HCEC 1CT (cell line): ENCODE data around the gene WDR82.

Experiments
- DNase-seq: peaks from one replicate; pipeline ENCODE4 v3.0.0-alpha.2; 2017

WDR82 gene

DNA sequence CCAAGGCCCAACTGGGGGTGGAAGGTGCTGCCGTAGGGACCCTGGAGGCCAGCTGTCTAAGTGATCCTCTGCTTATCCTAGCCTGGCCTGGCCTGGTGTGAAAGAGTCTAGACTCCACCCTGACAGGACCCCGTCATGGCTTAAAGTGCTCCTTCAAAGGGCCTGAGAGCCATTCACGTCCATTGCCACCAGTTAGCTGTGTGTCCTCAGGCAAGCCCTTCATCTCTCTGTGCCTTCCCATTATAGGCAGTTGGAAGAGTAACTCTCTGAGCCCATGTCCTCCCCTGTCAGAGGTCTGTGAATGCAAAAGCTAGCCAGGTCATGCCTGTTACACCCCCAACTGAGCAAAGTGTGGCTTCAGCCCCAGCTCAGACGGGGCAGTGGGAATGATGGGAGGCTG is 28.5 kb upstream of the WDR82 start:
- no peak for DNase-seq

DNA sequence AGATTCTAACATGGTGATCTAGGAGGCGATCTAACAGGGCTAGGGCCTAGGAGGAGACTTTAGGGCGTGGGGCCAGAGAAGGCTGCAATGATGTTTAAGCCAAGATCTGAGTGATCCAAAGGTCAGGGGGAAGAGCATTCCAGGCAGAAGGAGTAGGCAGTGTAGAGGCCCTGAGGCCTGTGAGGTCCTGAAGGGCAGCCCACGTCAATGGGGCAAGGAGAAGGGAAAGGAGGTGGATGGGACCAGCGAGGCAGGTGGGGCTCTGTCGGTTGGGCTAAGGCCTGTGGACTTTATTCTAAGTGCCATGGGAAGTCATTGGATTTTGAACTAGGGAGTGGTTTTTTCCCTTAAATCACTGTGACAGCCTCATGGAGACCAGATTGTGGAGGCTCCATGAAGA is 27.5 kb upstream of the WDR82 start:
- DNase-seq: no peak

DNA sequence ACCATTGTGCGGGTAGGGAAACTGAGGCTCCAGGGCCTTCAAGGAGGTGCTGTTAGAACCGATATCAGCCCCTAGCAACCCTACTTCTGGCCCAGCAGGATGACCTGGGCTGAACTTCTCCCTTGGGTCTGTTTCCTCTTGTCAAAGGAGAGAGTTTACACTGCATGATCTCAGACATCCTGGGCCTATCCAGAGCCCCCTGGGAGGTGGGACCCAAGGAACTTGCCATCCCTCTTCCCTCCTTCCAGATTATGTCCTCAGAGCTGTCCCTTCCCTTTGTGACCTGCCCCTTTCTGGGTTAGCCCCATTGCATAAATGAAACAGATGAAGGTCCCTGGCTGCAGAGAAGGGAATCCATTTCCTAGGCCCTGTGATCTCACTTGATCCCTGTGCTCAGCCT is 25.4 kb upstream of the WDR82 start:
- no peak for DNase-seq

DNA sequence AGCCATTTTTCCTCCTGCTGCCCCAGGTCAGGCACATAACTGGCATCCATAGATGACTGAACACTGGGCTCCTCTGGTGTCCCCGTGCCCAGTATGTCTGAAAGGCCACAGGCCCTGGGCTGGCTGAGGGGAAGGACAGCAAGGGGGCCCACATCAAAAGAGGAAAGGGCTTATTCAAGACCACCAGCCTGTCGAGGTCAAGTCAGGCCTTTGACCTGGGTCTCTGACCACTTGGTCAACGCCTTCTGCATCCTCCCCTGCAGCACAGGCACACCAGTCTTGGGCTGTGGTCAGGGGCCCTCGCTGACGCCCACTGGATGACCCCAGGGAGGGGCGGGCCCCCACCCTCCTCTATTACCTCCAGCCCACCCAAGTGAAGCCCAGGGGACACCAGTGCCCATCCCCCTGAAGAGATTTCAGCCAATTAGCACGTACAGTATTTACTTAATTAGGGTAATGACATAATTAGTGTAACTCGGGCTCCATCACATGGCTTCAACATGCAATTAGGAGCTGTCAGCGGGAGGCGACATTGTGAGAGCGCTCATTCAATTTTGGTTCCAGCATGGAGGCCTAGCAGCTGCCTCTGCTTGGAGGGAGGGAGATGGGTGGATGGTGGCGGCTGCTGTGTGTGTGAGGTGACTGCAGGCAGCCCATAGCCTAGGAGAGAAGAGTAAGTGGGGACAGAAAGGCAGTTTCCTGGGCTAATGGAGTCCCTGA is 24.1 kb upstream of the WDR82 start:
- no peak for DNase-seq

DNA sequence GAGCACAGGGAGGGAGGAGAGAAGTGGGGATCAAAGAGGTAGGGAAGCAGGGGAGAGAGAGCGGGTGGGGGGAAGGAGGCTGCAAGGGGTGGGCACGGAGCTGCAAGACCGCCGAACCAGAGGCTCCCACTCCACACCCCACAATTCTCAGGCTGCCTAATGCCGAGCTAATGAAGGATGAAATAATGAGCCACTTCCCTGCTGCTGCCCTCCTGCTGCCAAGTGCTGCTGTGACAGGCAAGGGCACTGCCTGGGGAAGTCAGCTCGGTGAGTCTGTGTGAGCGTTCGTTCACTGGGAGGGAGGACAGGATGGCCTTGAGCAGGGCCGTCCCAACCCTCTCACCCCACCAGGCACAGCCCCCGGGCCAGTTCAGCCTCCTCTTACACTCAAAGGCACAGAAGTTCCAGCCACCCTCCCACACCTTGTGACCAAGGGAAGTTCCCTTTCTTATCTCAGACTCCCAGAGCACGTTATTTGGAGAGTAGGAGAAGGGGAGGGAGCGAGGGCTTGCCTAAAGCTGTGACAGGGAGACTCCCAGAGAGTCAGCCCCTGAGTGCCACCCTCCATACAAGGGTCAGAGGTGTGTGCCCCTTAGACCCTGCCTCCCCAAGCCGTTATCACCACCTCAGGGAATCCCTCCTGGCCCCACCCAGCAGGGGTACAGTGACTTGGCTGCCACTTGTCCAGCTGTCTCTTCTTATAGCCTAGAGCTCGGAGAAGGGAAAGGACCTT is 21.6 kb upstream of the WDR82 start:
- no peak for DNase-seq

DNA sequence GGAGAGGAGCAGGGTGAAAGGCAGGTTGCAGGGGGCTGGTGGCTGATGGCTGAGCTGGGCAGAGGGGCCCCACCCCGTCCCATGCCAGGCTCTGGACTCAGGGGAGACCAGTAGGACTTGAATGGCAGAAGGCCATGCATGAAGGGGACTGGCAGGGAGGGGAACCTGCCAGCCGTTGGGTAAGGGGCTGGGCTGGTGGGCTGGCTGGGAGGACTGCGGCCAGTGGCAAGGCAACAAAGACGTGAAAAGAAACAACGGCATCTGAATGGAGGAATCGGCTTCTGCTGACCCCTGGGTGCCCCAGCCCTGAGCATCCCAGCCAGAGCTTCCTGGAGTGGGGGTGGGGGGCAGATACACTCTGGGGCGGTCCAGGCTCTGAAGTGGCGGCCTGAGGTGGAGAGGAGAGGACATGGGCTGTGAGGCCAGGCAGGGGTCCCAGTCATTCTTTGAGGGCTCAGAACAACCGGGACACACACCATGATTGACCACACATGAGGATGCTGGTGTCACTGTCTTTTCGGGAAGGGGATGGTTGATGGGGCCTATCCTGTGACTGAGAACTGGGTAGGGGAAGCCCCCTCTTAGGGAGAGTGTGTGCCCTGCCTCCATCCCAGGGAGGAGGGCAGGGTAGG is 20.9 kb upstream of the WDR82 start:
- DNase-seq: no peak

DNA sequence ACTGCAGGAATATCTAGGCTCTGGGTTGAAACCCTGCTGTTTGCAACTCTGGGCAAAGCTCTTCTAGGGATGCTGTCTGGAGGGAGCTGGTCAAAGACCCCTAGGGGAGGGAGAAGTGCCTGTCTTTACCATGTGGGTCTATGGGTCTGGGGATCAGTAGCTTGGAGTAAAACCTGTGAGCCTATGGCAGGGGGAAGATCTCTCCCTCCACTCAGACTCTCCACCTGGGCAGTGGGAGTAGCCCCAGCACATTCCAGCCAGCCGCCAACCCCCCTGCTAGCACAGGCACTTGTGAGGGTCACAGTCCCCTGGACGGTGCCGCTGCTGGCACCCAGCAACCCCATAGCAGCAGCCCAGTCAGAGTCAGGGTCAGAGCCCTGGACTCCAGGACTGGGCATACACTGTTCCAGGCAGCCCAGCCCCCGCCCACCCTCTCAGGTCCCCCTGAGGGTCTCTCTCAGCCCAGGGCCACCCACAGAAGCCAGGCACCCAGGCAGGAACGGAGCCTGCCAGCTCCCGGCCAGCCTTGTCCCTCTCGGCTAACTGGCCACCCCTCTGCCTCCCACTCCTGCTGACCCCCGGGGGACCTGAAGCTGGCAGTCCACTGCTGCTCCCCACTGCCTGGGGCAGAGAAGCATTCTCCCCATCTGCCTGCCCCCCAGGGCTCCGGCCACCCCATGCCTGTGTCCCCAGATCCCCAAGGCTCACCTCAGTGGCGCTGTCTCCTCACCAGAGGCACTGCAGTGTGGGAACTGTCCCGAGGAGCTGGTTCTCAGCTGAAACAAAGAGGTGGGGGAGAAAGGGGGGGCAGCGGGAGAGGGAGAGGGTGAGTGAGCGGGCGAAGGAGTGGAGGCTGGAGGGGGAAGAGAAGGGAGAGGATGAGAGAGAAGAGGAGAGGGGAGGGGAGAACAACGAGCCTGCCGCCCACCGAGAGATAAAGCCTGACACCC is 20.0 kb upstream of the WDR82 start:
- no peak for DNase-seq

DNA sequence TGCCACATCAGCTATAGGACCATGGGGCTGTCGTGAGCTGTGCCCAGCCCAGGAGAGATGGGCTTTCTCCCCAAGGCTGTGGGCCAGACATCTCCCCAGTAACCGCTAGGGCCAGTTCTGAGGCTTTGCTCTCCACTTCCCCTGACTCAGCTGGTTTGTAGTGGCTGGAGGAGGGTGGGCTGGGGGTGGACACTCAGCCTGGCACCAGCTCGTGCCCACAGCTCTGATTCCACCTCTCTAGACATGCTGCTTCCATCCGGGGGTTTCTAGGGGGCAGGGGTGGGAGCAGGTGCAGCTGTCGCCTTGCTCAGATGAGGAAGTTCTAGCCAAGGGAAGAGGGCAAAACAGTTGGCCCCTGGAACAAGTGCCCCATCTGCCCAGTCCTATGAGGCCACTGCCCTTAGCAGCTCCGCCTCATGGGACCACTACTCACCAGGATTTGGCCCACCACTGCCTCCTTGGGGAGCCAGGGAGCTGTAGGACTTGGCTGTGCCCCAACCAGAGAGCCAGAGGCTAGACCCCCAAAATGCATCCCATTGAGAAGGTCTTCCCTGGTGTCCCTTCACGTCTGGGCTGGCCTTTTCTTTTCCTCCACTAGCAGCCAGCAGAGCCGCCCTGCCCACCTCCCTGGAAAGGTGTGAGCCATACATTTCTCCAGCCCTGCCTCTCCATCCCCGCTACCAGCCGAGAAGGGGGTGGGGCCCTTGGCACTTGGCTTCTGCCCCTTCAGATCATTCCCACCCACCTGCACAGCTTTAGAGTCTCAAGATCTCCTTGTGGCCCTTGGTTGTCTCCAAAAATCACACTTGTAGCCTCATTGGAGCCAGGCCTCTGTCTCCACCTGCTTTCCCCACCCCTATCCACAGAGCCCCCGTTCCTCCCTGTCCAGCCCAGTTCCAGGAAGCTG is 19.0 kb upstream of the WDR82 start:
- no peak for DNase-seq

DNA sequence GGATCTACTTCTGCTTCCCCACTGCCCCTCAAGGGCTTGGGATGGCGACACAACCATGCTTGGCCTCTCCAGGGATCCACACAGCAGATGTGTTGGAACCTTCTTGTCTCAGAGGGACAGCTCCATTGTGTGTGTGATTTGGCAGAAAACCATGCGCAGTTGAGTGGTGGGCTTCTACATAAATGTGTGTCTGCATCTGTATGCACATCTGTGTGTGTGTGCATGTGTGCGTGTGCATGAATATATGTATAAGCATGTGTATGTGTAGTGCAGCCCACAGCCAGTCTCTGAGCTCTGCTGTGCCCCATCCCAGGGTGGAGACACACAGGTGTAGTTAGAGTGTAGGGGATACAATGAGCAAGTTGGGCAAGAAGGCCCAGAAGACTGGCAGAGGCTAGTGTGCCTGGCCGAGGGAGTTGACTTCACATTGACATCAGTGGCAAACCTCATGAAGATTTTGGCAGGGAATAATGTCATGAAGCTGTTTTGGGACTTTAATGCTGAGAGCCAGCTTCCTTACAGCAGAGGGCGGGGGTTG is 17.3 kb upstream of the WDR82 start:
- no peak for DNase-seq

DNA sequence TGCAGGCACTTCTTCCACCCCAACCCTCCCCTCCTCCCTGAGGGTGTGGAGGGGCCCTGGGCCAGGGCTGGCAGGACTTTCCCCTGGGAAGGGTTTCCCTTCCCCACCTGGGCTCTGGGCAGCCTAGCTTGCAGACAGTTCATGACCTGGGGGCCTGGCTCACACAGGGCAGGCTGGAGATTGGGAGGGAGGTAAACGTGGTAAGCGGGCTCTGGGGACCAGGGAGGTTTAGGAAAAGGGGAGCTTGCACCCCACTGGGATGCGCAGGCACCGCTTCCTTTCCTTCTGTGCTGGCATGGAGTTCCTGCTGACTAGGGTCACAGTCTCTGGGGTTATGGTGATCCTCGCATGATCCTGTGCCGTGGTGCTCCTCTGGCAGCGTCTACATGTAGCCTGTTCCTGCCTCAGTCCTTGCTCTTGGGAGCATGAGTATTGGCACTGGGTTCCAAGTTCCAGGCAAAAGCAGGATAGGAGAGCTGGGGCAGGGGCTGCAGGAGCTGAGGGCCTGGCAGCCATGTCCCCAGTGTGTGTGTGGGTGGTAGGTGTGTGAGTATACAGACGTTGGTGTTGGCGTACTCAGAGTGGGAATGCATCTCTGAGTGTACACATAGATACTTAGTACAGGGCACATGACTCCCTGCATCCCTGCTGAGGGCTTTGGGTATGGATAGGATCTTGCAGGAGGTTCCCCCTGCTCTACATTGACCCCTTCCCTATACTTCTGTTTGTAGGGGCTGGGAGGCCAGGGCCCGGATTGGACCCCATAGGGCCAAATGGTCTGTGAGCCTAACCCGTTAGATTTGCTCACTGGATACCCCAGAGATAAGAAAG is 16.1 kb upstream of the WDR82 start:
- DNase-seq: no peak

DNA sequence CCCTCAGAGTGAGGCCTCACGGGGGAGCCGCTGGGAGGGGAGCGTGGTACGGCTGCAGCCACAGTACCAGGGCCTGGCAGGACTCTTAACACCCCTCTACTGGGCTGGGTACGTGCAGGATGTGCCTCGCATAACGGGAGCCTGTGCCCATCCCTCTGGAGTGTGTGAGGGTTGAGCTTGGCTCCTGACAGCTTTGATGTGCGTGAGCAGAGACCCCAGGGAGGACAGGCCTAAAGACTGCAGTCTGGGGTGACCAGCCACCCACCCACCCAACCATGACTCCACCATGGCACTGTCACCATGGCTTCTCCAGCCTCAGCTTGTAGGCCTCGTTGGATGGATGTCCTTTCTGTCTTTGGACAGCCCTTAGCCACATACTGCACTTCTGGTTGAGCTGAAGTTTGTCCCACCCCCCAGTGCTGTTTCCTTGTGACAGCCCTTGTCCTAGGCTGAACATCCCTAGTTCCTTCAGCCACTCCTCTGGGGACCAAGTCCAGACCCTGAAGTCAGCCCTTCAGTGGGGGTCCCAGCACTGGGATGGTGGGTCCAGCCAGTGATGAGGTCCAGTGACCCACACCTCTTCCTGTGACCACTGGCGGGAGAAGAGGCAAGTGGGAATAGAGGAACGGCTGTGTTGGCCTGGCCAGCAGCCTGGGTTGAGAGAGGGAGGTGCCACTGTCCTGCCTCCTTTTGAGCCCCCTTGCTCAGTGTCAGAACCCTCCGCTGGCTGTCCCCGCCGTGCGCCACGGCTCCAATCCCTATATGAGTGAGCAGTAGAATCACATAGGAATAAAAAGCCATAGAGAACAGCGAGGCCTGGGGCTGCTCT is 15.3 kb upstream of the WDR82 start:
- no peak for DNase-seq

DNA sequence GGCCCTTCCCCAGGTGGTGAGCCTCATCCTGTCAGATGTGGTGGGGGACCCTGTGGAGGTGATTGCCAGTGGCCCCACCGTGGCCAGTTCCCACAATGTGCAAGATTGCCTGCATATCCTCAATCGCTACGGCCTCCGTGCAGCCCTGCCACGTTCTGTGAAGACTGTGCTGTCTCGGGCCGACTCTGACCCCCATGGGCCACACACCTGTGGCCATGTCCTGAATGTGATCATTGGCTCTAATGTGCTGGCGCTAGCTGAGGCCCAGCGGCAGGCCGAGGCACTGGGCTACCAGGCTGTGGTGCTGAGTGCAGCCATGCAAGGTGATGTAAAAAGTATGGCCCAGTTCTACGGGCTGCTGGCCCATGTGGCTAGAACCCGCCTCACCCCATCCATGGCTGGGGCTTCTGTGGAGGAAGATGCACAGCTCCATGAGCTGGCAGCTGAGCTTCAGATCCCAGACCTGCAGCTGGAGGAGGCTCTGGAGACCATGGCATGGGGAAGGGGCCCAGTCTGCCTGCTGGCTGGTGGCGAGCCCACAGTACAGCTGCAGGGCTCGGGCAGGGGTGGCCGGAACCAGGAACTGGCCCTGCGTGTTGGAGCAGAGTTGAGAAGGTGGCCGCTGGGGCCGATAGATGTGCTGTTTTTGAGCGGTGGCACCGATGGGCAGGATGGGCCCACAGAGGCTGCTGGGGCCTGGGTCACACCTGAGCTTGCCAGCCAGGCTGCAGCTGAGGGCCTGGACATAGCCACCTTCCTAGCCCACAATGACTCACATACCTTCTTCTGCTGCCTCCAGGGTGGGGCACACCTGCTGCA is 14.0 kb upstream of the WDR82 start:
- DNase-seq: no peak

DNA sequence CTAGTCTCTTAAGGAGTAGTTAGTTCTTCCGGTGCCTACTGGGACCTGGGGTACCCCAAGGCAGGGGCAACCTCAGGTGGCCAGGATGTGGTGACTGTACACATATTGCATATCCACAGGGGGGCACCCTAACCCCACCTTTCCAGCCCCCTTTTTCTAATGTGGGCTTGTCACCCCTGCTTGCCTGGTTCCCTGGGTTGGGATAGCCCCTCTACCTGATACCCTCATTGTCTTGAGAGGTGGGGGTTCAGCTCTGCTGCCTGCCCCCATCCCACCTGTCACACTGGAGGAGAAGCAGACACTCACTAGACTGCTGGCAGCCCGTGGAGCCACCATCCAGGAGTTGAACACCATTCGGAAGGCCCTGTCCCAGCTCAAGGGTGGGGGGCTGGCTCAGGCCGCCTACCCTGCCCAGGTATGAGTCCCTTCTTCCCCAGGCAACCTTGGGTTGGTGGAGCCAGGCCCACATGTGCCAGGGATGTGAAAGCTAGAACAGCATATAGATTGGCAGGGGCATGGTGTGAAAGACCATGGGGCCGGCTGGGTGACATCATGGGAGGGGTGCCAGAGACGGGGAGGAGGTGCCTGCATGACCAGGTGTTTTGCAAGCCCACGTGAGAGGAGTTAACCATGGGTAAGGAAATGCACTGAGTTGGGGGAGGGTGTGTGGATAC is 13.2 kb upstream of the WDR82 start:
- DNase-seq: no peak

DNA sequence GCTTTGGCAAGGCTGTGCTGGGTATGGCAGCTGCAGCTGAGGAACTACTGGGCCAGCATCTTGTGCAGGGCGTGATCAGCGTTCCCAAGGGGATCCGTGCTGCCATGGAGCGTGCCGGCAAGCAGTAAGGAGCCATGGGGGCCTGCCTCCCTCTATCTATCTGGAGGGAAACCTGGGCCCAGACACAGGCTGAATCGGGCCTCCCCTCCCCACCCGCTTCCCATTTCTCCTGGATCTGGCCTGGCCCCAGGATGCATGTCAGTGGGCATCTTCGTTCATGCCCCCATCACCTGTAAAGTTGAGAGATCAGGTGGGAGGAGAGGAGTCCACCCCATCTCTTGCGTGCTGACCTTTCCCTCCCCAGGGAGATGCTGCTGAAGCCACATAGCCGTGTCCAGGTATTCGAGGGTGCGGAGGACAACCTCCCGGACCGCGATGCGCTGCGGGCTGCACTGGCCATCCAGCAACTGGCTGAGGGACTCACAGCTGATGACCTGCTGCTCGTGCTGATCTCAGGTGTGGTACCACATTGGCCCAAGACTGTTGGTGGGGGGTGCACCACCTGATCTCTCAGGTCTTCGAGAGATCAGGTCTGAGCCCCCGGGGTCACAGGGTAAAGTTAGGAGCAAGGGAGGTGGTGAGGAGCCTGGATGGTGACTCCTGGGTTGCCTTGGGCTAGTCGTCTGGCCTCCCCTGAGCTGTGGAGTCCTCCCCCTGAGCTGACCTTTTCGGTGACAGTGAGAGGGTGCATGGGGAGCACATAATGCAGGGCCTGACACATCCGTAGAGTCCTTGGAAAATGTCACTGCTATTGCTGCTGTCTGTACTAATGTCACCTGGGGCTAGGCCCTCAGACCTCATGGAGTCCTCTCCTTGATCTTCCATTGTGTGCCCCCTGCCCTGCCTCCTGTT is 12.4 kb upstream of the WDR82 start:
- no peak for DNase-seq

DNA sequence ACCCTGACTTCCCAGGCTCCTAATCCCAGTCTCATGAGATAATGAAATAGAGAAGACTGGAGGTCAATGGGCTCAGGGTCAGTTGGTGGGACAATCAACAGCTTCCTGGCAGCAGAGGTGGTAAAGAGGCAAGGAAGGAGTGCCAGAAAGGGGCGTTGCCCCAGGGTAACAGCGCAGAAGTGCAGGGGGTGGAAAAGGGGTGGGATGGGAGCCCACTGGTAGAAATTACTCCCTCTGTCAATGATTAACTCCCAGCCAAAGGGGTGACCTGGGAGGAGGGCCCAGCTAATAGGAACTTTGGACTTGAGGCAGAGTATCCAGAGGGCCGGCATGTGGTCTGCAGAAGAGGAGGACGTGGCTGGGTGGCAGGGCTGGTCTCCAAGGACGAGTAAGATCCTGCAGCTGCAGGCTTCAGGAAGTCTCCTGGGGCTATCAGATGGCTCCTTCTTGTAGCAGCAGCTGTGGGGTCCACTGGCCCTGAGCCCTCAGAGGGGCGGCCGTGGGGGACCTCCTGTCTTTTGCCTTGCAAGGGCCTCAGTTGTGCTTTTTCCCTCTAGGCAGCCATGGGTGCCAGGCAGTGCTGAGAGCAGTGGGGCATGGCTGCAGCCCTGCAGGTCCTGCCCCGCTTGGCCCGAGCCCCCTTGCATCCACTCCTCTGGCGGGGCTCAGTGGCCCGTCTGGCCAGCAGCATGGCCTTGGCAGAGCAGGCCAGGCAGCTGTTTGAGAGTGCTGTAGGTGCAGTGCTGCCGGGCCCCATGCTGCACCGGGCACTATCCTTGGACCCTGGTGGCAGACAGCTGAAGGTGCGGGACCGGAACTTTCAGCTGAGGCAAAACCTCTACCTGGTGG is 11.5 kb upstream of the WDR82 start:
- DNase-seq: no peak

DNA sequence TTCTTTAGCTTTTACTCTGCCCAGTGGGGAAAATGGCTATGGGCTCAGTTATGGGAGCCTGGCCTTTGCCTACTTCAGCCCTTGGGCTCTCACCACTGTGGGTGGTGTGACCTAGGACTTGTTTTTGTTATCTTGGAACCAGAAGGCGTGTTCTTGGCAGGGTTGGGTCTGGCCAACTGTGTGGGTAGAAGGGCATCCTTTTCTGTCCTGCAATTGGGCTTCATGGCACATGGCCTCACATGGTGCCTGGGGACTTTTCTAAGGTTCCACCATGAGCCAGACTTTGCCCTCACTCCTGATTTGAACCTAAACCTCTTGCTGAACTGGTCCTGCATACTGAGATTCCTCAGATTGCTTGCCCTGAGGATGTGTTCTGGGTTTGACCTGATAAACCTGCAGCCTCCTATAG is 10.9 kb upstream of the WDR82 start:
- no peak for DNase-seq
